H1 (cell line): ENCODE results near the gene KRTAP5-1. TPM values are rescaled to one million over a fixed set of nuclear protein-coding genes. Genes with fewer than 3 reads are reported as not detected.

ENCODE experiments used
- CTCF ChIA-PET: fragments of 300-600 bp; sonication (Branson Sonifier 250); formaldehyde crosslinking; loops from one replicate; lab custom pipeline; 2021; ENCODE audit not compliant: partially characterized antibody; lab: Charles Lee
- POLR2A ChIA-PET: fragments of 300-600 bp; sonication (Branson Sonifier 250); formaldehyde crosslinking; loops from one replicate; lab custom pipeline; 2021; ENCODE audit warnings: inconsistent platforms; ENCODE audit not compliant: partially characterized antibody; lab: Charles Lee
- DNase-seq, 2 experiments: peaks; one replicate each; pipeline versions ENCODE4 v3.0.0 to v3.0.0-alpha.2; 2010 to 2022; ENCODE audit warnings: low spot score in 2 of 2, low read depth in 1 of 2, mixed read lengths in 1 of 2
- FAIRE-seq: peaks from 2 replicates; lab custom pipeline; 2011; peaks lifted over from hg19 to GRCh38; lab: Jason Lieb, UNC
- H2AFZ ChIP-seq: 2 replicates; pipeline ENCODE4 v1.8.1; 2012; ENCODE audit warnings: low read length, inconsistent platforms
- H2AK5ac ChIP-seq: 2 replicates; pipeline ENCODE4 v1.6.1; 2013; ENCODE audit warnings: low read depth, low read length
- H2BK120ac ChIP-seq: replicated peaks from 2 replicates; pipeline ENCODE3; 2013; ENCODE audit warnings: low read depth, low read length, inconsistent platforms
- H2BK12ac ChIP-seq: 2 replicates; pipeline ENCODE4 v1.6.1; 2013; ENCODE audit warnings: low read depth, low read length
- H2BK15ac ChIP-seq: 2 replicates; pipeline ENCODE4 v1.6.1; 2013; ENCODE audit warnings: low read length
- H2BK20ac ChIP-seq: 2 replicates; pipeline ENCODE4 v1.6.1; 2013; ENCODE audit warnings: low read length
- H2BK5ac ChIP-seq: 2 replicates; pipeline ENCODE4 v1.6.1; 2013; ENCODE audit warnings: low read depth, low read length
- H3K14ac ChIP-seq: 2 replicates; pipeline ENCODE4 v1.6.1; 2013; ENCODE audit warnings: inconsistent platforms; ENCODE audit not compliant: insufficient read length
- H3K18ac ChIP-seq: 2 replicates; pipeline ENCODE4 v1.6.1; 2013; ENCODE audit warnings: low read length; ENCODE audit errors: extremely low read depth
- H3K23ac ChIP-seq: 2 replicates; pipeline ENCODE4 v1.6.1; 2013; ENCODE audit warnings: inconsistent platforms; ENCODE audit not compliant: insufficient read length
- H3K23me2 ChIP-seq: 2 replicates; pipeline ENCODE4 v1.6.1; 2013; ENCODE audit warnings: low read depth, low read length
- H3K27ac ChIP-seq: 2 replicates; pipeline ENCODE4 v1.6.1; 2011; ENCODE audit warnings: low read depth, low read length, inconsistent platforms
- H3K27me3 ChIP-seq, 4 experiments: replicated peaks in 1 of 4; 1 replicate in 1 of 4; 2 replicates in 3 of 4; pipeline versions ENCODE4 v1.6.1 to v1.8.1; 2011 to 2013; ENCODE audit warnings: low read length in 3 of 4, mild to moderate bottlenecking in 3 of 4, inconsistent platforms in 2 of 4, mixed read lengths in 2 of 4, moderate library complexity in 1 of 4; ENCODE audit not compliant: control insufficient read depth in 3 of 4, insufficient read depth in 3 of 4; ENCODE audit errors: extremely low read depth in 1 of 4
- H3K36me3 ChIP-seq, 4 experiments: 2 replicates each; pipeline versions ENCODE4 v1.6.1 to v1.8.1; 2011 to 2013; ENCODE audit warnings: mild to moderate bottlenecking in 4 of 4, low read length in 3 of 4, moderate library complexity in 2 of 4, control low read depth in 1 of 4, inconsistent platforms in 1 of 4; ENCODE audit not compliant: insufficient read depth in 4 of 4, control insufficient read depth in 2 of 4
- H3K4ac ChIP-seq: replicated peaks from 2 replicates; pipeline ENCODE3; 2013; ENCODE audit warnings: low read length, low read depth, mixed read lengths, inconsistent platforms; ENCODE audit not compliant: insufficient read length
- H3K4me1 ChIP-seq, 4 experiments: replicated peaks in 1 of 4; 1 replicate in 1 of 4; 2 replicates in 3 of 4; pipeline versions ENCODE4 v1.6.1 to v1.8.1; 2011 to 2013; ENCODE audit warnings: low read length in 3 of 4, inconsistent platforms in 2 of 4, mixed read lengths in 1 of 4; ENCODE audit not compliant: insufficient read depth in 4 of 4, control insufficient read depth in 3 of 4
- H3K4me2 ChIP-seq, 2 experiments: 2 replicates each; pipeline versions ENCODE4 v1.6.1 to v1.8.1; 2011 to 2013; ENCODE audit warnings: low read depth in 2 of 2, low read length in 2 of 2, control low read depth in 1 of 2, inconsistent platforms in 1 of 2, mild to moderate bottlenecking in 1 of 2; ENCODE audit not compliant: insufficient read depth in 1 of 2
- H3K4me3 ChIP-seq, 4 experiments: fragments of 200-600, 300-600 bp in 1 of 4; sonication (generic), shearing (Covaris generic), sonication (Bioruptor Twin) in 1 of 4; 2 replicates each; pipeline versions ENCODE4 v1.5.1 to v1.8.1; 2011 to 2016; ENCODE audit warnings: low read length in 4 of 4, low read depth in 3 of 4, control low read depth in 2 of 4, inconsistent platforms in 2 of 4, mild to moderate bottlenecking in 2 of 4, mixed read lengths in 1 of 4, moderate library complexity in 1 of 4; ENCODE audit not compliant: insufficient read depth in 2 of 4; ENCODE audit errors: extremely low read depth in 1 of 4
- H3K56ac ChIP-seq: replicated peaks from 2 replicates; pipeline ENCODE3; 2013; ENCODE audit warnings: low read depth, mild to moderate bottlenecking, mixed read lengths, low read length, inconsistent platforms; ENCODE audit not compliant: insufficient read length
- H3K79me1 ChIP-seq: 2 replicates; pipeline ENCODE4 v1.6.1; 2013; ENCODE audit warnings: low read depth, low read length, control low read depth
- H3K79me2 ChIP-seq, 2 experiments: 2 replicates each; pipeline versions ENCODE4 v1.6.1 to v1.8.1; 2012 to 2013; ENCODE audit warnings: low read length in 2 of 2, mild to moderate bottlenecking in 2 of 2, inconsistent platforms in 1 of 2; ENCODE audit not compliant: insufficient read depth in 2 of 2, control insufficient read depth in 1 of 2
- H3K9ac ChIP-seq, 4 experiments: replicated peaks in 1 of 4; 1 replicate in 1 of 4; 2 replicates in 3 of 4; pipeline versions ENCODE4 v1.6.1 to v1.8.1; 2011 to 2013; ENCODE audit warnings: low read depth in 3 of 4, low read length in 3 of 4, control low read depth in 2 of 4, mild to moderate bottlenecking in 2 of 4, moderate library complexity in 2 of 4, inconsistent platforms in 1 of 4; ENCODE audit errors: extremely low read depth in 1 of 4
- H3K9me3 ChIP-seq, 2 experiments: 2 replicates each; pipeline versions ENCODE4 v1.6.1 to v1.8.1; 2012 to 2013; ENCODE audit warnings: mild to moderate bottlenecking in 2 of 2, moderate library complexity in 2 of 2, control low read depth in 1 of 2, inconsistent platforms in 1 of 2, low read depth in 1 of 2, low read length in 1 of 2, mixed read lengths in 1 of 2; ENCODE audit not compliant: insufficient read depth in 2 of 2
- H4K20me1 ChIP-seq, 2 experiments: replicated peaks in 1 of 2; 2 replicates each; pipeline versions ENCODE3 to v1.8.1; 2011 to 2013; ENCODE audit warnings: inconsistent platforms in 2 of 2, low read length in 2 of 2, mild to moderate bottlenecking in 1 of 2; ENCODE audit not compliant: insufficient read depth in 2 of 2, control insufficient read depth in 1 of 2
- H4K5ac ChIP-seq: 2 replicates; pipeline ENCODE4 v1.6.1; 2013; ENCODE audit warnings: low read length, low read depth, mixed read lengths, inconsistent platforms; ENCODE audit not compliant: insufficient read length
- H4K8ac ChIP-seq: 2 replicates; pipeline ENCODE4 v1.8.0; 2013; ENCODE audit warnings: mild to moderate bottlenecking, moderate library complexity, low read length, inconsistent platforms; ENCODE audit not compliant: insufficient read depth; ENCODE audit errors: extremely low read depth
- H4K91ac ChIP-seq: replicated peaks from 2 replicates; pipeline ENCODE3; 2013; ENCODE audit warnings: low read length, mixed read lengths, inconsistent platforms; ENCODE audit not compliant: insufficient read length
- CTCF ChIP-seq, 3 experiments: IDR thresholded peaks; 1 replicate in 2 of 3; 2 replicates in 1 of 3; pipeline versions ENCODE4 v1.5.1 to v1.6.1; 2011; ENCODE audit warnings: low read length in 3 of 3, mild to moderate bottlenecking in 3 of 3, inconsistent platforms in 2 of 3, low read depth in 1 of 3, moderate library complexity in 1 of 3; ENCODE audit not compliant: insufficient read depth in 1 of 3; ENCODE audit errors: control extremely low read depth in 1 of 3
- EGR1 ChIP-seq: IDR thresholded peaks from 2 replicates; pipeline ENCODE4 v1.6.1; 2011; ENCODE audit warnings: low read depth, low read length, borderline replicate concordance
- HDAC2 ChIP-seq, 2 experiments: fragments of 300-600 bp in 1 of 2; sonication (generic) in 1 of 2; IDR thresholded peaks; 2 replicates each; pipeline ENCODE4 v1.6.1; 2011 to 2012; ENCODE audit warnings: low read depth in 2 of 2, low read length in 2 of 2, mild to moderate bottlenecking in 2 of 2, moderate library complexity in 2 of 2, borderline replicate concordance in 1 of 2, inconsistent platforms in 1 of 2
- RAD21 ChIP-seq, 2 experiments: IDR thresholded peaks in 1 of 2; conservative IDR thresholded peaks in 1 of 2; 2 replicates each; pipeline ENCODE4 v1.6.1; 2011; ENCODE audit warnings: low read depth in 2 of 2, low read length in 2 of 2, improper control_type of control experiment in 1 of 2, inconsistent platforms in 1 of 2, mild to moderate bottlenecking in 1 of 2, moderate library complexity in 1 of 2
- SP1 ChIP-seq: IDR thresholded peaks from 2 replicates; pipeline ENCODE4 v1.6.1; 2011; ENCODE audit warnings: low read depth, low read length
- SUZ12 ChIP-seq: fragments of 200-600 bp; sonication (generic); IDR thresholded peaks from 2 replicates; pipeline ENCODE4 v1.6.1; 2012; ENCODE audit warnings: mild to moderate bottlenecking, inconsistent platforms, low read length, moderate library complexity, mixed read lengths
- WGBS, 2 experiments: shearing (Covaris generic) in 1 of 2; methylation state at CpG; one replicate each; pipeline versions ENCODE4 v1.1.6 to v1.1.7; 2013 to 2015; ENCODE audit warnings: low lambda C conversion rate in 2 of 2, mixed read lengths in 2 of 2, inconsistent platforms in 1 of 2, low coverage in 1 of 2, missing lambda C conversion rate in 1 of 2; ENCODE audit not compliant: insufficient replicate concordance in 2 of 2, insufficient coverage in 1 of 2, insufficient read length in 1 of 2; ENCODE audit errors: extremely low coverage in 1 of 2, missing lambda C conversion rate in 1 of 2; 5-methylcytosine and 5-hydroxymethylcytosine counted together
- polyA plus RNA-seq, 7 experiments: library from polyadenylated mRNA; depleted of rRNA in 3 of 7; stranded (reverse) in 5 of 7; unstranded in 2 of 7; fragments of >200 nt in 5 of 7; fragments of 200-250 nt in 2 of 7; gene quantifications; 1 replicate in 5 of 7; 2 replicates in 1 of 7; 4 replicates in 1 of 7; pipeline versions ENCODE4 v1.2.1 to v1.2.3, GENCODE V29; 2011 to 2013; ENCODE audit warnings: missing spikeins in 2 of 7, mixed read lengths in 2 of 7
- total RNA-seq: library from RNA; stranded (reverse); fragmentation: NEBNext Ultra II Directional; extraction: Animal tissue kit (Norgen Biotek cat#: 25700); gene quantifications from 2 replicates; pipeline ENCODE4 v1.2.1, GENCODE V29; 2021

KRTAP5-1 gene
- total and polyA plus RNA-seq, 2 of the 8 experiments (the other 6 are each of a cell fraction or from before 2014, with no cell fraction given) = not detected

DNA sequence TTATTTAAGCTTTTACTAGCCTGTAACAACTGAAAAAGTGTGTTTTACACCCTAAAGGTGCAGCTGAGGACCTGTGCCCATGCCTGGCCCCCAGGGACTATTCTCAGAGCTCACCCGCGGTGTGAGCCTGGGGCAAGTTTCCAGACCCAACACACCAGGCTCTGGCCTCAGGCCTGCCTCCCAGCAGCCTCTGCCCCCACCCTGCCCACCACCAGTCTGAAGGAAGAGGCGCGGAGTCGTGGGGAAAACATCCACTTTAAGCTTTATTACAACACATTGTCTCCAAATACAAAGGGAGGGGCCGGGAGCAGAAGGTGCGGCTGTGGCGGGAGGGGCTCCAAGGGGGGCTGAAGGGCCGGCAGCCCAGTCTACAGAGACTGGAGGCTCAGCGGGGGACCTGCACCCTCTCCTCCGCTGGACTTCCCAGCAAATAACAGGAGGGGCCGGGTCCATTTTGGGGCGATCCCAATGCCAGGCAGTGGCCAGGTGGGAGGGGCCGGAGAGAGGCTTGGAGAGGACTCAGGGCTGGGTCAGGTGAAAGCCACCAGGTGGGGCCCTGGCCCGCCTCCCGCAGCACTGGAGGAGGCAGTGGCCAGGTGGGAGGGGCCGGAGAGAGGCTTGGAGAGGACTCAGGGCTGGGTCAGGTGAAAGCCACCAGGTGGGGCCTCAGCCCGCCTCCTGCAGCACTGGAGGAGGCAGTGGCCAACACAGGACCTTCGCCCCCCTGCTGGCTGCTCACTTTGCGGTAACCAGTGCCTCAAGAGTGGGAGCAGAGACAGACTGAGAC, 31.1 kb downstream of the KRTAP5-1 start:
- no peak overlapping the region for H3K9ac ChIP-seq
- H3K27ac ChIP-seq = no peak overlapping the region
- H4K91ac ChIP-seq = no peak overlapping the region
- no peak overlapping the region for H3K23ac ChIP-seq
- H3K56ac ChIP-seq = no peak overlapping the region
- WGBS, 2 experiments = 41% methylated on average over 13 of the region's 20 CpGs; no CpG with 5 or more reads in 1 of the 2 experiments
- peaks cover 11% of the 10 kb centered on the region; the same call in 1 of the 2 replicates for H3K23me2 ChIP-seq
- CTCF ChIA-PET = interaction anchor here (0.8 to 9.6 kb wide), 10 partner anchors 10 to 88 kb away, joined by 3 to 140 read pairs (median 4); partner anchors contain the start of gene DUSP8
- DNase-seq (peak in 1 of 2 experiments; percentile 68), FAIRE-seq (peak; percentile 36)
- H2BK5ac ChIP-seq = no peak overlapping the region
- H3K36me3 ChIP-seq = no peaks in the 10 kb centered on the region; a peak in 1 of 8 replicates
- peak overlapping the region; percentile 75; the same call in 1 of the 2 replicates for H2BK12ac ChIP-seq
- no peak overlapping the region for H4K8ac ChIP-seq
- H4K20me1 ChIP-seq = peaks cover 2 to 10% of the 10 kb centered on the region in 2 experiments
- POLR2A ChIA-PET = interaction anchor here (0.7 to 1.0 kb wide), 2 partner anchors 14 to 17 kb away, joined by 3 to 4 read pairs; no protein-coding TSS in a partner anchor
- H2BK120ac ChIP-seq = no peak overlapping the region
- no peaks in the 10 kb centered on the region for H3K9me3 ChIP-seq
- H3K14ac ChIP-seq = no peak overlapping the region
- H2AK5ac ChIP-seq = peak overlapping the region; percentile 86; the same call in 1 of the 2 replicates
- H2BK15ac ChIP-seq = no peak overlapping the region
- H3K27me3 ChIP-seq = peaks cover 18 to 57% (median 54%) of the 10 kb centered on the region in 4 experiments
- no peak overlapping the region for H2AFZ ChIP-seq
- H3K4ac ChIP-seq = no peak overlapping the region
- peak overlapping the region in 1 of 2 experiments; percentile 42; a peak in 2 of 4 replicates for H3K4me2 ChIP-seq
- TF ChIP-seq SP1 = no peak
- TF ChIP-seq RAD21 (IDR thresholded peaks at IDR 0.05 in 1 of 2, conservative IDR thresholded peaks at IDR 0.05 in 1 of 2; ENCODE audit: low read depth in 2 of 2, low read length in 2 of 2) = peak; percentile 50 to 61
- no peak for TF ChIP-seq SUZ12
- TF ChIP-seq HDAC2 (IDR thresholded peaks at IDR 0.05; ENCODE audit: borderline replicate concordance in 1 of 2, low read depth in 2 of 2, low read length in 2 of 2) = no peak
- TF ChIP-seq EGR1 = no peak
- TF ChIP-seq CTCF (IDR thresholded peaks at IDR 0.05; ENCODE audit: control extremely low read depth in 1 of 3, insufficient read depth in 1 of 3, low read depth in 1 of 3, low read length in 3 of 3) = peak in 2 of 3 experiments; percentile 51 to 58; a peak in 3 of 4 replicates
- peaks cover 8 to 39% (median 30%) of the 10 kb centered on the region in 4 experiments for H3K4me1 ChIP-seq
- no peaks in the 10 kb centered on the region for H3K79me2 ChIP-seq
- no peak overlapping the region for H2BK20ac ChIP-seq
- no peaks in the 10 kb centered on the region for H3K79me1 ChIP-seq
- H3K18ac ChIP-seq = peak overlapping the region; percentile 60; the same call in 1 of the 2 replicates
- no peak overlapping the region for H4K5ac ChIP-seq
- no peak overlapping the region; a peak in 1 of 8 replicates for H3K4me3 ChIP-seq
